ENCODE measurements around the gene RASA3. TPM values are rescaled to one million over a fixed set of nuclear protein-coding genes. Genes with fewer than 3 reads are reported as not detected.

Gene RASA3
- polyA plus RNA-seq, 3 donors, result 9.0 to 32.6 (median 16.6) TPM

DNA sequence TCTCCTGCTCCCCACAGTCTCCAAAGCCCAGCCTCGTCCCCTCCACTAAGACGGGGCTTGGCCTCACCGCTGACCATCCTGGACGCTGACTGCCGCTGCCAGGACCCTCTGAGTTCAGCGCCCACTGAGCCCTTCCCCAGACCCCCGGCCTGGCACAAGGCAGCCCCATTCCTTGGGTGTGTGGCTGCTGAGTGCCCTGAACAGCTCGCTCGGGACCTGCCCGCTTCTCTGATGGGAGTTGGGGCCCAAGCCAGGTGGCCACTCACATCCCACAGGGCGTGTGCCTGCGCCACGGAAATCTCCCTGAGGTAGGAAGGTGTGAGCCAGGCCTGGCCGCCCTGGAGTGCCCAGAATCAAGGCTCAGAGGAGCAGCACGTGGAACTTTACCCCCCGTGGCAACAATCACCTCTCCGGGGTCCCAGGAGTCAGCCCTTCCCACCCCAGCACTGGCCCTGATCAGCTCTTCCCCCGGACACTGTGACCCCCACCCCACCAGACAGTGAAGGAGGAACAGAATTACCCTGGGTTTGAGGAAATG, 179.4 kb downstream of the RASA3 start:
- no peak overlapping the region for H3K27ac Mint-ChIP-seq
- Histone ChIP-seq H4K20me1 (ENCODE audit: insufficient read depth, low read length) (no peaks in the 10 kb centered on the region), H3K4me1 (ENCODE audit: control insufficient read depth in 1 of 2, insufficient read depth in 2 of 2, low read length in 2 of 2) (peaks cover 9 to 10% of the 10 kb centered on the region in 2 donors), H3K4me3 (replicated peaks in 1 of 3; ENCODE audit: low read depth in 2 of 3, low read length in 3 of 3) (no peak overlapping the region), H3K4me2 (replicated peaks; ENCODE audit: extremely low read depth, low read length, poor library complexity, severe bottlenecking) (no peak overlapping the region), H3K36me3 (replicated peaks in 1 of 2; ENCODE audit: control insufficient read depth in 1 of 2, insufficient read depth in 2 of 2, low read length in 2 of 2) (no peaks in the 10 kb centered on the region), H3K27me3 (ENCODE audit: control insufficient read depth in 2 of 2, insufficient read depth in 2 of 2, low read length in 2 of 2) (peaks cover 0 to 2% of the 10 kb centered on the region in 2 donors), H3K9ac (ENCODE audit: insufficient read depth, low read length, poor library complexity, severe bottlenecking) (no peak overlapping the region), H2AFZ (ENCODE audit: insufficient read depth, low read depth, low read length, poor library complexity, severe bottlenecking) (no peak overlapping the region), H3K27ac (ENCODE audit: low read depth in 1 of 2, low read length in 2 of 2) (no peak overlapping the region), H3K9me3 (replicated peaks in 1 of 2; ENCODE audit: control insufficient read depth in 1 of 2, insufficient read depth in 1 of 2, low read length in 2 of 2) (peaks cover 5 to 31% of the 10 kb centered on the region in 2 donors), H3K79me2 (ENCODE audit: insufficient read depth, low read length) (no peaks in the 10 kb centered on the region)
- no peak for DNase-seq
- WGBS (ENCODE audit: insufficient coverage), result 91% methylated on average over 10 of the region's 18 CpGs
- H3K36me3 Mint-ChIP-seq, result peaks cover 3 to 10% of the 10 kb centered on the region in 2 donors
- TF ChIP-seq, protein P1, sequence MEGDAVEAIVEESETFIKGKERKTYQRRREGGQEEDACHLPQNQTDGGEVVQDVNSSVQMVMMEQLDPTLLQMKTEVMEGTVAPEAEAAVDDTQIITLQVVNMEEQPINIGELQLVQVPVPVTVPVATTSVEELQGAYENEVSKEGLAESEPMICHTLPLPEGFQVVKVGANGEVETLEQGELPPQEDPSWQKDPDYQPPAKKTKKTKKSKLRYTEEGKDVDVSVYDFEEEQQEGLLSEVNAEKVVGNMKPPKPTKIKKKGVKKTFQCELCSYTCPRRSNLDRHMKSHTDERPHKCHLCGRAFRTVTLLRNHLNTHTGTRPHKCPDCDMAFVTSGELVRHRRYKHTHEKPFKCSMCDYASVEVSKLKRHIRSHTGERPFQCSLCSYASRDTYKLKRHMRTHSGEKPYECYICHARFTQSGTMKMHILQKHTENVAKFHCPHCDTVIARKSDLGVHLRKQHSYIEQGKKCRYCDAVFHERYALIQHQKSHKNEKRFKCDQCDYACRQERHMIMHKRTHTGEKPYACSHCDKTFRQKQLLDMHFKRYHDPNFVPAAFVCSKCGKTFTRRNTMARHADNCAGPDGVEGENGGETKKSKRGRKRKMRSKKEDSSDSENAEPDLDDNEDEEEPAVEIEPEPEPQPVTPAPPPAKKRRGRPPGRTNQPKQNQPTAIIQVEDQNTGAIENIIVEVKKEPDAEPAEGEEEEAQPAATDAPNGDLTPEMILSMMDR (IDR thresholded peaks at IDR 0.05), result no peak
- peaks cover 9% of the 10 kb centered on the region for H3K4me1 Mint-ChIP-seq
- H3K9me3 Mint-ChIP-seq, result peaks cover 17 to 30% (median 25%) of the 10 kb centered on the region in 7 donors
- intact Hi-C loops (cut with micrococcal nuclease), result loop anchor here (5.0 to 10.0 kb wide), 3 partner anchors 149 to 274 kb away; no protein-coding TSS in a partner anchor
- H3K27me3 Mint-ChIP-seq (ENCODE audit: low read depth in 3 of 3), result peaks cover 2 to 12% (median 3%) of the 10 kb centered on the region in 3 donors
- H3K4me3 Mint-ChIP-seq, result no peak overlapping the region

DNA sequence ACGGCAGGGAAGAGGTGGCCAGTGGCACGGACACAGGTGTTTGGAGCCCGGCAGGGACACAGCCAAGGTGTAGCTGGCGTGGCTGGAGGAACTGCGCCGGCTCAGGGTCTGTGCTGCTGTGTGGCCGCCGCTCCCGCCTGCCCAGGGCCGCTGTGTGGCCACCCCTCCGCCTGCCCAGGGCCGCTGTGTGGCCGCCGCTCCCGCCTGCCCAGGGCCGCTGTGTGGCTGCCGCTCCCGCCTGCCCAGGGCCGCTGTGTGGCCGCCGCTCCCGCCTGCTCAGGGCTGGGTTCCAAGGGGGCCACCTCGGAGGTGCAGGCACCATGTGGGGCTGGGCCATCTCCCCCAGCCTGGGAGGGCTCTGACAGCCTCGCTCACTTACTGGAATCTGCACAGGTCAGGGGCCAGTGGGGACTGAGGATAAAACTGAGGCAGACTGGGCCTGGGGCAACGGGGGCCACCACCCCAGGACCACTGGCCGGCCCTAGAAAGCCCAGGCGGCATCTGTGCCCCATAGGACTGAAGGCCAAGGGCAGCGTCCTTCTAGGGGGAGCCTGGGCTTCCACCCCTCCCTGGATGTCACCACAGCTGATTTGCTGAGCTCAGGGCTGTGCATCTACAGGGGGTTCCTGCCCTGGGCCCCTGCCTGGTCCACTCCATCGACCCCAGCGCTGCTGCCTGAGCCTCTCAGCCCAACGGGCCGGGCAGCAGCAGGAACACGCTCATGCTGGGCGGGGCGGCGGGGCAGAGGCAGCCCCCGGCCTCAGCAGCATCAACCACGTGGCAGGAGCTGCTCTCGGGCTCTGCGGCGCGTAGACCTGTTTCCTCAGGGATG, 180.1 kb downstream of the RASA3 start:
- no peak for DNase-seq
- H3K4me3 ChIP-seq (replicated peaks in 1 of 3; ENCODE audit: low read depth in 2 of 3, low read length in 3 of 3), result no peak overlapping the region
- Mint-ChIP-seq H3K27me3 (ENCODE audit: low read depth in 3 of 3) (peaks cover 1 to 12% (median 2%) of the 10 kb centered on the region in 3 donors), H3K36me3 (peaks cover 3 to 10% of the 10 kb centered on the region in 2 donors), H3K4me1 (peaks cover 12% of the 10 kb centered on the region), H3K9me3 (peaks cover 14 to 28% (median 22%) of the 10 kb centered on the region in 7 donors), H3K27ac (no peak overlapping the region), H3K4me3 (no peak overlapping the region)
- intact Hi-C loops (cut with micrococcal nuclease), result loop anchor here (5.0 to 10.0 kb wide), 3 partner anchors 150 to 275 kb away; no protein-coding TSS in a partner anchor
- H3K4me2 ChIP-seq (replicated peaks; ENCODE audit: extremely low read depth, low read length, poor library complexity, severe bottlenecking), result no peak overlapping the region
- no peak overlapping the region for H2AFZ ChIP-seq (ENCODE audit: insufficient read depth, low read depth, low read length, poor library complexity, severe bottlenecking)
- H4K20me1 ChIP-seq (ENCODE audit: insufficient read depth, low read length), result no peaks in the 10 kb centered on the region
- 96% methylated on average over 39 of the region's 42 CpGs for WGBS (ENCODE audit: insufficient coverage)
- peaks cover 9 to 10% of the 10 kb centered on the region in 2 donors for H3K4me1 ChIP-seq (ENCODE audit: control insufficient read depth in 1 of 2, insufficient read depth in 2 of 2, low read length in 2 of 2)
- H3K36me3 ChIP-seq (replicated peaks in 1 of 2; ENCODE audit: control insufficient read depth in 1 of 2, insufficient read depth in 2 of 2, low read length in 2 of 2), result no peaks in the 10 kb centered on the region
- TF ChIP-seq, protein P1 (IDR thresholded peaks at IDR 0.05), result no peak
- peaks cover 5 to 27% of the 10 kb centered on the region in 2 donors for H3K9me3 ChIP-seq (replicated peaks in 1 of 2; ENCODE audit: control insufficient read depth in 1 of 2, insufficient read depth in 1 of 2, low read length in 2 of 2)
- no peak overlapping the region for H3K27ac ChIP-seq (ENCODE audit: low read depth in 1 of 2, low read length in 2 of 2)
- no peaks in the 10 kb centered on the region for H3K79me2 ChIP-seq (ENCODE audit: insufficient read depth, low read length)
- H3K9ac ChIP-seq (ENCODE audit: insufficient read depth, low read length, poor library complexity, severe bottlenecking), result no peak overlapping the region
- H3K27me3 ChIP-seq (ENCODE audit: control insufficient read depth in 2 of 2, insufficient read depth in 2 of 2, low read length in 2 of 2), result peaks cover 0 to 2% of the 10 kb centered on the region in 2 donors
